Right cardiac atrium (tissue), 5 donors: ENCODE data around the gene SMAD6. TPM values are rescaled to one million over a fixed set of nuclear protein-coding genes. Genes with fewer than 3 reads are reported as not detected.

Source experiments
- ATAC-seq, 2 donors: fragments of 200-7000 bp; cut with Tn5 transposase; one replicate each; pipeline versions ENCODE4 v1.8.0 to v1.9.1; 2020; ENCODE audit warnings: moderate library complexity in 2 of 2, mild to moderate bottlenecking in 1 of 2
- DNase-seq, 3 donors: peaks; one replicate each; pipeline ENCODE4 v3.0.0-alpha.2; 2020
- H3K27ac ChIP-seq: one replicate; pipeline ENCODE4 v1.5.1; 2013; ENCODE audit warnings: mild to moderate bottlenecking, low read length, control low read depth, moderate library complexity
- H3K27me3 ChIP-seq: one replicate; pipeline ENCODE4 v1.6.1; 2013; ENCODE audit not compliant: control insufficient read depth, insufficient read depth
- H3K4me1 ChIP-seq: one replicate; pipeline ENCODE4 v1.6.1; 2013; ENCODE audit warnings: low read length; ENCODE audit not compliant: control insufficient read depth, insufficient read depth
- H3K4me3 ChIP-seq: one replicate; pipeline ENCODE4 v1.5.1; 2013; ENCODE audit warnings: low read length, control low read depth
- H3K9me3 ChIP-seq: one replicate; pipeline ENCODE4 v1.6.1; 2013; ENCODE audit warnings: low read length; ENCODE audit not compliant: control insufficient read depth
- WGBS: extraction: QIAGEN DNeasy Blood & Tissue Kit; methylation state at CpG from one replicate; pipeline ENCODE4 v1.1.7; 2013; 5-methylcytosine and 5-hydroxymethylcytosine counted together
- intact Hi-C, 4 donors: fragments of 100-400 bp; cut with DNase I; formaldehyde crosslinking; loops; one replicate each; pipeline versions ENCODE4 v1.11.0 to v1.14.0; 2022 to 2023
- polyA plus RNA-seq: library from polyadenylated mRNA; stranded (reverse); fragments of 200-250 nt; gene quantifications from one replicate; pipeline ENCODE4 v1.2.3, GENCODE V29; 2013
- total RNA-seq, 4 donors: library from RNA; stranded (reverse); fragmentation: NEBNext Ultra II Directional; extraction: Animal tissue kit (Norgen Biotek cat#: 25700); gene quantifications; one replicate each; pipeline ENCODE4 v1.2.1, GENCODE V29; 2021
- donor health status: healthy with polysubstance abuse.
- donor health status: DM: no; HTN: yes; CAD: no.
- donor health status: DM: no; HTN: no; CAD: no.
- donor health status: DM: no; HTN: yes; CAD: no; lungs with severe emphysema.
- donor health status: DM: yes; HTN: yes; CAD: no.

The SMAD6 gene
- total and polyA plus RNA-seq, 5 donors: 31.6 to 68.8 (median 63.0) TPM

GRCh38 chr15:66709884-66710283 is 7.8 kb downstream of the SMAD6 start:
- WGBS: 93% methylated on average over 5 of the region's 5 CpGs
- no peaks in the 10 kb centered on the region for H3K9me3 ChIP-seq
- H3K4me1 ChIP-seq: peaks cover 34% of the 10 kb centered on the region

GRCh38 chr15:66711260-66711659 is 9.2 kb downstream of the SMAD6 start:
- H3K9me3 ChIP-seq: no peaks in the 10 kb centered on the region
- H3K27ac ChIP-seq: no peak overlapping the region
- intact Hi-C loops: no loop called here

More at GRCh38 chr15:66709884-66710283, 7.8 kb downstream of the SMAD6 start:
- no peak for ATAC-seq
- H3K4me3 ChIP-seq: no peak overlapping the region
- DNase-seq: no peak
- H3K27me3 ChIP-seq: no peaks in the 10 kb centered on the region
- intact Hi-C loops: loop anchor here (5.0 kb wide), 2 partner anchors 62 to 142 kb away; no protein-coding TSS in a partner anchor
- H3K27ac ChIP-seq: peak overlapping the region; percentile 28

GRCh38 chr15:66711862-66712261 is 9.8 kb downstream of the SMAD6 start:
- no peaks in the 10 kb centered on the region for H3K27me3 ChIP-seq
- no peaks in the 10 kb centered on the region for H3K9me3 ChIP-seq
- intact Hi-C loops: no loop called here
- H3K27ac ChIP-seq: peak overlapping the region; percentile 27
- peaks cover 39% of the 10 kb centered on the region for H3K4me1 ChIP-seq
- WGBS: 42% methylated on average over 5 of the region's 5 CpGs
- no peak for DNase-seq
- no peak overlapping the region for H3K4me3 ChIP-seq
- no peak for ATAC-seq

More at GRCh38 chr15:66711260-66711659, 9.2 kb downstream of the SMAD6 start:
- H3K4me1 ChIP-seq: peaks cover 36% of the 10 kb centered on the region
- no peak overlapping the region for H3K4me3 ChIP-seq
- no peaks in the 10 kb centered on the region for H3K27me3 ChIP-seq
- no peak for ATAC-seq
- DNase-seq: no peak
- WGBS: 29% methylated on average over 2 of the region's 2 CpGs

- peaks cover 49% of the 10 kb centered on the region for H3K4me1 ChIP-seq
- intact Hi-C loops: no loop called here
- WGBS: 55% methylated on average over 8 of the region's 8 CpGs
- no peak overlapping the region for H3K4me3 ChIP-seq
- ATAC-seq (no peak), DNase-seq (no peak)
- H3K27ac ChIP-seq: peak overlapping the region; percentile 86
- H3K27me3 ChIP-seq: no peaks in the 10 kb centered on the region
- no peaks in the 10 kb centered on the region for H3K9me3 ChIP-seq
Measured at GRCh38 chr15:66713843-66714508, 11.9 kb downstream of the SMAD6 start.

GRCh38 chr15:66714543-66714981 is 12.5 kb downstream of the SMAD6 start:
- H3K4me3 ChIP-seq: no peak overlapping the region
- no peaks in the 10 kb centered on the region for H3K9me3 ChIP-seq
- no peak for DNase-seq
- H3K4me1 ChIP-seq: peaks cover 48% of the 10 kb centered on the region
- whole genome bisulfite sequencing: 33% methylated on average over 6 of the region's 6 CpGs
- H3K27me3 ChIP-seq: no peaks in the 10 kb centered on the region
- H3K27ac ChIP-seq: peak overlapping the region; percentile 86
- ATAC-seq: peak in 1 of 2 donors; percentile 9
- intact Hi-C loops: no loop called here

GRCh38 chr15:66715181-66715624 is 13.2 kb downstream of the SMAD6 start:
- H3K27ac ChIP-seq: peak overlapping the region; percentile 74
- DNase-seq: no peak
- WGBS: 29% methylated on average over 6 of the region's 6 CpGs

GRCh38 chr15:66715720-66716655 is 14.0 kb downstream of the SMAD6 start:
- 37% methylated on average over 15 of the region's 15 CpGs for WGBS
- no peak for ATAC-seq

More at GRCh38 chr15:66715181-66715624, 13.2 kb downstream of the SMAD6 start:
- intact Hi-C loops: loop anchor here in 2 of 4 donors (5.0 kb wide), 1 partner anchor 47 kb away; no protein-coding TSS in a partner anchor
- Histone ChIP-seq H3K4me3 (no peak overlapping the region), H3K27me3 (no peaks in the 10 kb centered on the region), H3K9me3 (no peaks in the 10 kb centered on the region), H3K4me1 (peaks cover 47% of the 10 kb centered on the region)
- no peak for ATAC-seq

GRCh38 chr15:66716656-66717020 is 14.6 kb downstream of the SMAD6 start:
- Histone ChIP-seq H3K4me3 (no peak overlapping the region), H3K27me3 (no peaks in the 10 kb centered on the region), H3K4me1 (peaks cover 40% of the 10 kb centered on the region), H3K27ac (peak overlapping the region; percentile 25), H3K9me3 (no peaks in the 10 kb centered on the region)
- intact Hi-C loops: loop anchor here in 2 of 4 donors (5.0 kb wide), 1 partner anchor 46 kb away; no protein-coding TSS in a partner anchor
- DNase-seq (no peak), ATAC-seq (no peak)
- WGBS: 19% methylated on average over 4 of the region's 4 CpGs

More at GRCh38 chr15:66715720-66716655, 14.0 kb downstream of the SMAD6 start:
- DNase-seq: peak in 1 of 3 donors; percentile 42
- no peaks in the 10 kb centered on the region for H3K9me3 ChIP-seq
- H3K27ac ChIP-seq: peak overlapping the region; percentile 77
- intact Hi-C loops: loop anchor here in 2 of 4 donors (5.0 kb wide), 1 partner anchor 46 kb away; no protein-coding TSS in a partner anchor
- H3K27me3 ChIP-seq: no peaks in the 10 kb centered on the region
- peaks cover 45% of the 10 kb centered on the region for H3K4me1 ChIP-seq
- no peak overlapping the region for H3K4me3 ChIP-seq

- WGBS: 69% methylated on average over 8 of the region's 8 CpGs
- no peaks in the 10 kb centered on the region for H3K9me3 ChIP-seq
- DNase-seq (peak in 1 of 3 donors; percentile 49), ATAC-seq (peak; percentile 19 to 65)
- peaks cover 45% of the 10 kb centered on the region for H3K4me1 ChIP-seq
- intact Hi-C loops: loop anchor here in 2 of 4 donors (5.0 kb wide), 1 partner anchor 44 kb away; no protein-coding TSS in a partner anchor
- no peak overlapping the region for H3K4me3 ChIP-seq
- H3K27me3 ChIP-seq: no peaks in the 10 kb centered on the region
- H3K27ac ChIP-seq: peak overlapping the region; percentile 20
Measured at GRCh38 chr15:66718220-66718988, 16.4 kb downstream of the SMAD6 start.

- no peak for ATAC-seq
- H3K4me1 ChIP-seq: peaks cover 37% of the 10 kb centered on the region
- no peaks in the 10 kb centered on the region for H3K9me3 ChIP-seq
- H3K27me3 ChIP-seq: no peaks in the 10 kb centered on the region
- peak in 1 of 3 donors; percentile 42 for DNase-seq
- no peak overlapping the region for H3K4me3 ChIP-seq
- 63% methylated on average over 10 of the region's 10 CpGs for WGBS
- intact Hi-C loops: loop anchor here in 2 of 4 donors (5.0 kb wide), 1 partner anchor 43 kb away; no protein-coding TSS in a partner anchor
- H3K27ac ChIP-seq: peak overlapping the region; percentile 55
Measured at GRCh38 chr15:66719471-66719870, 17.4 kb downstream of the SMAD6 start.
